Brain microvascular endothelial cell (primary cell): ENCODE data around the gene KCNAB2.

ENCODE experiments used
- DNase-seq: peaks from one replicate; pipeline ENCODE4 v3.0.0-alpha.2; 2020
- H3K27ac ChIP-seq: fragments of 250-450 bp; sonication (Bioruptor Pico); 2 replicates; pipeline ENCODE4 v1.5.1; 2020; ENCODE audit warnings: mild to moderate bottlenecking, moderate library complexity
- H3K27me3 ChIP-seq: fragments of 250-450 bp; sonication (Bioruptor Pico); replicated peaks from 2 replicates; pipeline ENCODE4 v1.5.1; 2020; ENCODE audit warnings: mild to moderate bottlenecking
- H3K36me3 ChIP-seq: fragments of 250-450 bp; sonication (Bioruptor Pico); replicated peaks from 2 replicates; pipeline ENCODE4 v1.5.1; 2020; ENCODE audit warnings: mild to moderate bottlenecking
- H3K4me3 ChIP-seq: 2 replicates; pipeline ENCODE4 v1.5.1; 2011; ENCODE audit warnings: low read depth, mild to moderate bottlenecking, control low read depth, low read length, moderate library complexity
- in situ Hi-C: cut with HindIII; loops from 2 replicates; pipeline ENCODE4 v1.10.0; 2017; ENCODE audit warnings: low sequenced_read_pairs, low pct_ligation_motif_present
- TF ChIP-seq, protein P1 (sequence below): IDR thresholded peaks from 2 replicates; pipeline ENCODE4 v1.5.1; 2011; ENCODE audit warnings: low read depth, mild to moderate bottlenecking, moderate library complexity, low read length, control low read depth, inconsistent platforms; ENCODE audit errors: missing control alignments

Gene KCNAB2

GRCh38 chr1:6026095-6026809 lies 19.4 kb upstream of the KCNAB2 start:
- H3K27ac ChIP-seq: no peak overlapping the region
- no peak overlapping the region for H3K4me3 ChIP-seq
- DNase-seq: peak; percentile 12
- TF ChIP-seq, protein P1, sequence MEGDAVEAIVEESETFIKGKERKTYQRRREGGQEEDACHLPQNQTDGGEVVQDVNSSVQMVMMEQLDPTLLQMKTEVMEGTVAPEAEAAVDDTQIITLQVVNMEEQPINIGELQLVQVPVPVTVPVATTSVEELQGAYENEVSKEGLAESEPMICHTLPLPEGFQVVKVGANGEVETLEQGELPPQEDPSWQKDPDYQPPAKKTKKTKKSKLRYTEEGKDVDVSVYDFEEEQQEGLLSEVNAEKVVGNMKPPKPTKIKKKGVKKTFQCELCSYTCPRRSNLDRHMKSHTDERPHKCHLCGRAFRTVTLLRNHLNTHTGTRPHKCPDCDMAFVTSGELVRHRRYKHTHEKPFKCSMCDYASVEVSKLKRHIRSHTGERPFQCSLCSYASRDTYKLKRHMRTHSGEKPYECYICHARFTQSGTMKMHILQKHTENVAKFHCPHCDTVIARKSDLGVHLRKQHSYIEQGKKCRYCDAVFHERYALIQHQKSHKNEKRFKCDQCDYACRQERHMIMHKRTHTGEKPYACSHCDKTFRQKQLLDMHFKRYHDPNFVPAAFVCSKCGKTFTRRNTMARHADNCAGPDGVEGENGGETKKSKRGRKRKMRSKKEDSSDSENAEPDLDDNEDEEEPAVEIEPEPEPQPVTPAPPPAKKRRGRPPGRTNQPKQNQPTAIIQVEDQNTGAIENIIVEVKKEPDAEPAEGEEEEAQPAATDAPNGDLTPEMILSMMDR: no peak
- in situ Hi-C loops: no loop called here
- no peaks in the 10 kb centered on the region for H3K36me3 ChIP-seq
- peaks cover 27% of the 10 kb centered on the region for H3K27me3 ChIP-seq

DNA sequence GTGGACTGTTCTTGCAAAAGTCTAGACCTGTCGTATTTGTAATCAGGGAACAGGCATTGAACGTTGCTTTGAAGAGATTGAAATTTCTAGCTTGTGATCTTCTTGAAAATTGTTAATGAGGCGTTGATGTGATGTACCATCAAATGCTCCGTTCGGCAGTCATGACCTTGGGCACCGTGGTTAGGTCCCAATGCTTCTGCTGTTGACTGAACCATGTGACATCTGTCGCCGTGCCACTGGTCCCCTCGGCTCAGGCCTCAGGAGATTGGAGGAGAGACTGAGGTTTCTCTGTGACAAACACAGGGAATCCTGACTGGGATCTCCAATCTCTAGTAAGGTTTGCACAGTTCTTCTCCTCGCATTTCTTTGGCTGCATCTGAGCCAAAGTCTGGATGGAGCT lies 18.1 kb upstream of the KCNAB2 start:
- no peak overlapping the region for H3K27ac ChIP-seq
- DNase-seq: no peak
- TF ChIP-seq, protein P1: no peak
- in situ Hi-C loops: no loop called here
- H3K27me3 ChIP-seq: peaks cover 27% of the 10 kb centered on the region
- H3K4me3 ChIP-seq: no peak overlapping the region
- no peaks in the 10 kb centered on the region for H3K36me3 ChIP-seq

GRCh38 chr1:6028042-6028850 lies 17.4 kb upstream of the KCNAB2 start:
- Histone ChIP-seq H3K4me3 (no peak overlapping the region), H3K36me3 (no peaks in the 10 kb centered on the region), H3K27ac (no peak overlapping the region), H3K27me3 (peaks cover 27% of the 10 kb centered on the region)
- in situ Hi-C loops: no loop called here
- peak; percentile 8 for DNase-seq
- TF ChIP-seq, protein P1: no peak

DNA sequence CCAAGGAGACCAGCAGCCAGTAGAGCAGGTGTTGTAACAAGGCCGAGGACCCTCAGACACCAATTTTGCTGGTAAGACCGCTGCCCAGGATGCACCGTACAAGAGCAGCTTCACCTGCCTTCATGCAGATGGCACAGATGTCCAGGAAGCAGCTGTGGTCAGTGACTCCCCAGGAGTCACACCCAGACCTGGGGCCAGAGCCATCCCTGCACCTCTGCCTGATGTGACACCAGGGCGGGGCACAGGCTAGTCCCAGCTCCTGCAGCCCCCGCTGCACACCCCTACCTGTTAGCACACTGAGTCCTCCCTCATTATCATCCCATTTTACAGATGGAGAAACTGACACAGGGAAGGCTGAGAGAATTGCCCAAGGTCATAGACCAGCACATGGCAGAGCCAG lies 16.3 kb upstream of the KCNAB2 start:
- TF ChIP-seq, protein P1: no peak
- in situ Hi-C loops: no loop called here
- H3K27ac ChIP-seq: no peak overlapping the region
- no peaks in the 10 kb centered on the region for H3K36me3 ChIP-seq
- no peak for DNase-seq
- H3K27me3 ChIP-seq: peaks cover 33% of the 10 kb centered on the region
- no peak overlapping the region for H3K4me3 ChIP-seq

DNA sequence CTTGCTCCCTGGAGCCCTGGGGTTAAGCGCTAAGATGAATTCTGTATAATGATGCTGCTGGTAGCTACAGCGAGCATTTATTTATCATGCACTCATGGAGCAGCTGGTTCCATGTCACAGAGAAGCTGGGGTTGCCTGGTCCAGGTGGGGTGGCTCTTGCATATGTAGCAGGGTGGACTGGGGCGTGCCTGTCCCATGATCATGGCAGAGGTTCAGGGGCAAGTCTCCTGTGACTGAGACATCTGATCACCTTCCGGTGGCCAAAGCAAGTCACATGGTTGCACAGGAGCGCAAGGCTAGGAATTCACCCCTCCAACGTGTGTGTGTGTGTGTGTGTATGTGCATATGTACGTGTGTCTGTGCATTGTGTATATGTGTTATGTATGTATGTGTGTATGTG lies 15.6 kb upstream of the KCNAB2 start:
- in situ Hi-C loops: no loop called here
- Histone ChIP-seq H3K36me3 (no peaks in the 10 kb centered on the region), H3K27ac (no peak overlapping the region), H3K27me3 (peaks cover 31% of the 10 kb centered on the region), H3K4me3 (no peak overlapping the region)
- TF ChIP-seq, protein P1: no peak
- no peak for DNase-seq
